ENCODE results near the gene GLI3. TPM values are rescaled to one million over a fixed set of nuclear protein-coding genes. Genes with fewer than 3 reads are reported as not detected.

The GLI3 gene
- total and polyA plus RNA-seq, 2 of the 4 experiments (the other 2 are of a cell fraction) = 1.3 to 3.9 TPM

GRCh38 chr7:42278344-42278743 is 41.3 kb upstream of the GLI3 start:
- DNase-seq = no peak
- H2BK20ac ChIP-seq (ENCODE audit: low read depth, low read length) = no peak overlapping the region
- no peak overlapping the region for H3K56ac ChIP-seq (ENCODE audit: extremely low read depth, insufficient read depth, low read length)
- H2BK15ac ChIP-seq (ENCODE audit: low read depth, low read length) = no peak overlapping the region
- no peak overlapping the region for H2BK5ac ChIP-seq (ENCODE audit: low read depth, low read length, poor library complexity, severe bottlenecking)
- H3K27me3 ChIP-seq (ENCODE audit: control insufficient read depth, insufficient read depth, low read length) = peaks cover 18% of the 10 kb centered on the region
- H3K23ac ChIP-seq (ENCODE audit: low read depth, low read length) = no peak overlapping the region
- no peak overlapping the region for H4K8ac ChIP-seq (ENCODE audit: low read depth in 2 of 2, low read length in 2 of 2)
- ChIA-PET POLR2A (ENCODE audit: unreplicated experiment) (no interaction called here), CTCF (no interaction called here)
- H2AFZ ChIP-seq (replicated peaks; ENCODE audit: low read length, poor library complexity) = no peak overlapping the region
- dilution Hi-C loops (cut with HindIII; ENCODE audit: low sequenced_read_pairs, unreplicated experiment) (no loop called here), in situ Hi-C loops (cut with MboI; ENCODE audit: low sequenced_read_pairs) (no loop called here), intact Hi-C loops (cut with micrococcal nuclease) (no loop called here)
- no peak overlapping the region for H3K4me2 ChIP-seq (ENCODE audit: low read depth, low read length)
- no peaks in the 10 kb centered on the region for H4K20me1 ChIP-seq (ENCODE audit: insufficient read depth, low read length)
- H4K5ac ChIP-seq (ENCODE audit: low read depth, low read length) = no peak overlapping the region
- H2AK9ac ChIP-seq (replicated peaks; ENCODE audit: low read depth, low read length, poor library complexity) = no peak overlapping the region
- ATAC-seq (ENCODE audit: low read depth) = no peak
- no peaks in the 10 kb centered on the region for H3K79me1 ChIP-seq (ENCODE audit: low read depth in 1 of 2, low read length in 2 of 2)
- no peak overlapping the region for H4K91ac ChIP-seq (ENCODE audit: insufficient read depth, low read depth, low read length)
- no peak overlapping the region for H3K4me3 ChIP-seq (ENCODE audit: insufficient read depth, low read depth, low read length)
- H3K27ac ChIP-seq (ENCODE audit: insufficient read depth, low read length) = no peak overlapping the region
- no peaks in the 10 kb centered on the region for H3K36me3 ChIP-seq (ENCODE audit: control insufficient read depth, insufficient read depth, low read length)
- H3K9me3 ChIP-seq (ENCODE audit: control insufficient read depth, insufficient read depth, low read length) = no peaks in the 10 kb centered on the region
- H3K18ac ChIP-seq (ENCODE audit: low read depth, low read length) = no peak overlapping the region
- no peaks in the 10 kb centered on the region; the same call in 1 of the 2 replicates for H3K9me1 ChIP-seq (ENCODE audit: insufficient read depth, low read length)
- no TSS peak for BruUV-seq (replicated peaks)
- TF ChIP-seq USF2 (IDR thresholded peaks at IDR 0.05; ENCODE audit: low read depth, low read length) (no peak), POLR2A (IDR thresholded peaks at IDR 0.05; ENCODE audit: low read depth, low read length) (no peak), MXI1 (IDR thresholded peaks at IDR 0.05; ENCODE audit: borderline replicate concordance, low read depth, low read length) (no peak), RAD21 (IDR thresholded peaks at IDR 0.05; ENCODE audit: low read length) (no peak), RFX5 (IDR thresholded peaks at IDR 0.05; ENCODE audit: low read depth, low read length) (no peak), CHD1 (IDR thresholded peaks at IDR 0.05; ENCODE audit: low read depth, low read length) (no peak), BHLHE40 (IDR thresholded peaks at IDR 0.05; ENCODE audit: low read depth, low read length) (no peak), ELK1 (IDR thresholded peaks at IDR 0.05; ENCODE audit: borderline replicate concordance, low read depth, low read length) (no peak), FOS (IDR thresholded peaks at IDR 0.05; ENCODE audit: low read depth, low read length) (no peak), RCOR1 (IDR thresholded peaks at IDR 0.05; ENCODE audit: insufficient replicate concordance, low read length) (no peak), SMC3 (IDR thresholded peaks at IDR 0.05; ENCODE audit: low read depth, low read length) (no peak), CEBPB (IDR thresholded peaks at IDR 0.05; ENCODE audit: low read depth, low read length) (no peak), MAZ (IDR thresholded peaks at IDR 0.05; ENCODE audit: borderline replicate concordance, low read depth, low read length) (no peak), NFE2L2 (IDR thresholded peaks at IDR 0.05; ENCODE audit: low read depth, low read length) (no peak), MAFK (IDR thresholded peaks at IDR 0.05; ENCODE audit: low read depth, low read length) (no peak)
- TF ChIP-seq, protein P1, sequence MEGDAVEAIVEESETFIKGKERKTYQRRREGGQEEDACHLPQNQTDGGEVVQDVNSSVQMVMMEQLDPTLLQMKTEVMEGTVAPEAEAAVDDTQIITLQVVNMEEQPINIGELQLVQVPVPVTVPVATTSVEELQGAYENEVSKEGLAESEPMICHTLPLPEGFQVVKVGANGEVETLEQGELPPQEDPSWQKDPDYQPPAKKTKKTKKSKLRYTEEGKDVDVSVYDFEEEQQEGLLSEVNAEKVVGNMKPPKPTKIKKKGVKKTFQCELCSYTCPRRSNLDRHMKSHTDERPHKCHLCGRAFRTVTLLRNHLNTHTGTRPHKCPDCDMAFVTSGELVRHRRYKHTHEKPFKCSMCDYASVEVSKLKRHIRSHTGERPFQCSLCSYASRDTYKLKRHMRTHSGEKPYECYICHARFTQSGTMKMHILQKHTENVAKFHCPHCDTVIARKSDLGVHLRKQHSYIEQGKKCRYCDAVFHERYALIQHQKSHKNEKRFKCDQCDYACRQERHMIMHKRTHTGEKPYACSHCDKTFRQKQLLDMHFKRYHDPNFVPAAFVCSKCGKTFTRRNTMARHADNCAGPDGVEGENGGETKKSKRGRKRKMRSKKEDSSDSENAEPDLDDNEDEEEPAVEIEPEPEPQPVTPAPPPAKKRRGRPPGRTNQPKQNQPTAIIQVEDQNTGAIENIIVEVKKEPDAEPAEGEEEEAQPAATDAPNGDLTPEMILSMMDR (conservative IDR thresholded peaks at IDR 0.05; ENCODE audit: low read depth, low read length) = no peak
- H3K4me1 ChIP-seq (ENCODE audit: control insufficient read depth, insufficient read depth, low read length) = no peaks in the 10 kb centered on the region
- 100% methylated on average over 1 of the region's 4 CpGs; no CpG with 5 or more reads in 1 of the 2 experiments for WGBS, 2 experiments (ENCODE audit: extremely low coverage in 2 of 2, insufficient read length in 1 of 2)
- H2BK120ac ChIP-seq (ENCODE audit: low read depth, low read length) = no peak overlapping the region
- H3K4ac ChIP-seq (ENCODE audit: low read depth, low read length) = no peak overlapping the region
- no peak overlapping the region for H2AK5ac ChIP-seq (ENCODE audit: low read depth, low read length)
- no peak overlapping the region for H3K14ac ChIP-seq (replicated peaks; ENCODE audit: low read depth, low read length)
- no peak overlapping the region for H3K9ac ChIP-seq (ENCODE audit: low read depth, low read length)

All from IMR-90 (cell line).